Raji (cell line): ENCODE measurements around the gene PITRM1.

Experiments
- POLR2A ChIP-seq: IDR thresholded peaks from 2 replicates; pipeline ENCODE4 v1.6.1; 2011; ENCODE audit warnings: low read depth, low read length, control low read depth; ENCODE audit not compliant: insufficient read depth

The PITRM1 gene

GRCh38 chr10:3096149-3096548, 76.4 kb downstream of the PITRM1 start:
- no peak for TF ChIP-seq POLR2A

GRCh38 chr10:3095373-3096139, 77.0 kb downstream of the PITRM1 start:
- no peak for TF ChIP-seq POLR2A

GRCh38 chr10:3094609-3095036, 78.0 kb downstream of the PITRM1 start:
- TF ChIP-seq POLR2A = no peak

- TF ChIP-seq POLR2A = no peak
These were observed 78.6 kb downstream of the PITRM1 start for GRCh38 chr10:3093996-3094395.

GRCh38 chr10:3091921-3092320, 80.7 kb downstream of the PITRM1 start:
- TF ChIP-seq POLR2A = no peak

GRCh38 chr10:3090914-3091787, 81.4 kb downstream of the PITRM1 start:
- no peak for TF ChIP-seq POLR2A

GRCh38 chr10:3090388-3090787, 82.2 kb downstream of the PITRM1 start:
- TF ChIP-seq POLR2A = no peak
